ENCODE results near the gene PMM2.
"Not testable (repeated sequence)": the region's sequence is repeated elsewhere in the genome, so short reads cannot be mapped to it uniquely, and the experiment has no call there.

The PMM2 gene

GRCh38 chr16:8866118-8866883 is 68.7 kb downstream of the PMM2 start:
- peak overlapping the region; percentile 82 for H3K4me3 ChIP-seq (ENCODE audit: low read depth, low read length)

- H3K4me3 ChIP-seq (ENCODE audit: low read depth, low read length), result peak overlapping the region; percentile 82
These were observed 69.2 kb downstream of the PMM2 start for GRCh38 chr16:8866884-8867215.

GRCh38 chr16:8867216-8867931 is 69.7 kb downstream of the PMM2 start:
- H3K4me3 ChIP-seq (ENCODE audit: low read depth, low read length), result peak overlapping the region; percentile 82

- peak overlapping the region; percentile 82 for H3K4me3 ChIP-seq (ENCODE audit: low read depth, low read length)
These were observed 70.3 kb downstream of the PMM2 start for GRCh38 chr16:8867932-8868415.

- H3K4me3 ChIP-seq (ENCODE audit: low read depth, low read length), result peak within 1 kb of the TSS; percentile 82
These were observed 71.0 kb downstream of the PMM2 start, which contains the start of gene CARHSP1 for GRCh38 chr16:8868416-8869211. Gene CARHSP1, minus strand, starts transcription at chr16:8869006. Its CDS starts 9,678 bp downstream, at chr16:8859328.

GRCh38 chr16:8869212-8869987 is 71.8 kb downstream of the PMM2 start:
- H3K4me3 ChIP-seq (ENCODE audit: low read depth, low read length), result peak overlapping the region; percentile 14

- not testable (repeated sequence) for H3K4me3 ChIP-seq (ENCODE audit: low read depth, low read length)
These were observed 72.3 kb downstream of the PMM2 start for GRCh38 chr16:8869988-8870241.

- no peak overlapping the region for H3K4me3 ChIP-seq (ENCODE audit: low read depth, low read length)
These were observed 74.4 kb downstream of the PMM2 start for GRCh38 chr16:8872071-8872470.

- no peak overlapping the region for H3K4me3 ChIP-seq (ENCODE audit: low read depth, low read length)
These were observed 75.6 kb downstream of the PMM2 start for GRCh38 chr16:8872967-8873865.

GRCh38 chr16:8873866-8874195 is 76.2 kb downstream of the PMM2 start:
- H3K4me3 ChIP-seq (ENCODE audit: low read depth, low read length), result not testable (repeated sequence)

GRCh38 chr16:8874388-8874787 is 76.7 kb downstream of the PMM2 start:
- no peak overlapping the region for H3K4me3 ChIP-seq (ENCODE audit: low read depth, low read length)

GRCh38 chr16:8875317-8875716 is 77.7 kb downstream of the PMM2 start:
- not testable (repeated sequence) for H3K4me3 ChIP-seq (ENCODE audit: low read depth, low read length)

- H3K4me3 ChIP-seq (ENCODE audit: low read depth, low read length), result no peak overlapping the region
These were observed 80.4 kb downstream of the PMM2 start for GRCh38 chr16:8877894-8878522.

- no peak overlapping the region for H3K4me3 ChIP-seq (ENCODE audit: low read depth, low read length)
These were observed 80.9 kb downstream of the PMM2 start for GRCh38 chr16:8878523-8878911.

GRCh38 chr16:8880839-8881510 is 83.3 kb downstream of the PMM2 start:
- H3K4me3 ChIP-seq (ENCODE audit: low read depth, low read length), result no peak overlapping the region

- no peak within 1 kb of the TSS for H3K4me3 ChIP-seq (ENCODE audit: low read depth, low read length)
These were observed 84.5 kb downstream of the PMM2 start, which contains the start of gene LITAFD for GRCh38 chr16:8882041-8882617. Gene LITAFD, plus strand, starts transcription at chr16:8882351. Its CDS starts 2,005 bp downstream, at chr16:8884356.

- H3K4me3 ChIP-seq (ENCODE audit: low read depth, low read length), result no peak overlapping the region
These were observed 85.2 kb downstream of the PMM2 start for GRCh38 chr16:8882725-8883377.

Measured in iPS-11a (cell line).